NT2/D1 (cell line): ENCODE data around the gene RSPO1.

ENCODE experiments used
- SUZ12 ChIP-seq: IDR thresholded peaks from 2 replicates; pipeline ENCODE4 v1.6.1; 2011; ENCODE audit not compliant: insufficient read length, insufficient read depth; ENCODE audit errors: extremely low read depth
- YY1 ChIP-seq: IDR thresholded peaks from 2 replicates; pipeline ENCODE4 v1.6.1; 2011; ENCODE audit not compliant: insufficient read length, insufficient read depth
- ZNF274 ChIP-seq: IDR thresholded peaks from 2 replicates; pipeline ENCODE4 v1.6.1; 2011; ENCODE audit warnings: mild to moderate bottlenecking, low read depth, low read length

DNA sequence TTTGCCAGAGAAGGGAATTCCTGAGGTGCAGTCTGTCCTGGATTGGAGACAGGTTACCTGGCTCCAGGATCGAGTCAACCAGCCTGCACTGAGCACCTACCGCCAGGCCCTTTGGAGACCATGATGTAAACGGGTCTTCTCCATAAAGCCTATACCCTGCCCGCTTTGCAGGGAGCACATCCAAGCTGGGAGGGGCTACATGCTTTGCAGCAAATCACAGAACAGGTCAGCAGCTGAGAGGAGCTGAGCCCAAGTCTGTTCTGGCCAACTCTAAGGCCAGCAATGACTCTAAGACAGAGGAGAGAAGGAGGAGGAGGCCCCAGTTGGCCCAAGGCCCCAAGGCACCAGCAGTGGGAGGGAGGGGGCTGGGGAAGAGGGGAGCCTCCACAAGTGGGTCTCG lies 15.5 kb upstream of the RSPO1 start:
- TF ChIP-seq ZNF274 (no peak), YY1 (no peak), SUZ12 (no peak)
